HG03565 (cell line): ENCODE results near the gene TSHZ3.

ENCODE experiments used
- ATAC-seq: cut with Tn5 transposase; IDR thresholded peaks from one replicate; pipeline ENCODE4 v1.9.1; 2021; ENCODE audit warnings: mild to moderate bottlenecking, moderate library complexity; ENCODE audit not compliant: unreplicated experiment

TSHZ3 gene

DNA sequence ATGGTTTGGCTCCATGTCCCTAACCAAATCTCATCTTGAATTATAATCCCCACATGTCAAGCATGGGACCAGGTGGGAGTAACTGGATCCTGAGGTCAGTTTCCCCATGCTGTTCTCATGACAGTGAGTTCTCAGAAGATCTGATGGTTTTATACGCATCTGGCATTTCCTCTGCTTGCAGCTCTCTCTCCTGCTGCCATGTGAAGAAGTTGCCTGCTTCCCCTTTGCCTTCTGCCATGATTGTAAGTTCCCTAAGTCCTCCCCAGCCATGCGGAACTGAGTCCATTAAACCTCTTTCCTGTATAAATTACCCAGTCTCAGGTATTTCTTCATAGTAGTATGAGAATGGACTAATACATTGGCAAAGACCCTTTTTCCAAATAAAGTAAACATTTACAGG lies 96.8 kb downstream of the TSHZ3 start:
- ATAC-seq = no peak

DNA sequence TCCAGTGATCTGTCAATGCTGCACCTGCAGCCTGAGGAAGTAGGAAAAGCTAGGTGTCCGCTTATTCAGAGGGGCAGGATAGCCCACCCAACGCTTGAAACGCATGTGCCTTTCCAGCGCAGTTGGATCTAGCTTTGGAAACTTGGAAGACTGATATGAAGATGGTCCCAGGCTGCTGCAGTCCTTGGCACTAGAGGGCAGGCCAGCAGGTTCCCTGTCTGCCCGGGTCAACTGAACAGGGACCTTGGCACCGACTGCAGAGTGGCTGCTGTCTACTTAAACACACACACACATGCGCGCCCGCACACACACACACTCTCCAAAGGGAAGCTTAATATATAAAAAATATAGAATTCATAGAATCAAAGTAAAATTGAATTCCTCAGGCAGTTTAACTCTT lies 100.0 kb downstream of the TSHZ3 start:
- ATAC-seq = no peak

DNA sequence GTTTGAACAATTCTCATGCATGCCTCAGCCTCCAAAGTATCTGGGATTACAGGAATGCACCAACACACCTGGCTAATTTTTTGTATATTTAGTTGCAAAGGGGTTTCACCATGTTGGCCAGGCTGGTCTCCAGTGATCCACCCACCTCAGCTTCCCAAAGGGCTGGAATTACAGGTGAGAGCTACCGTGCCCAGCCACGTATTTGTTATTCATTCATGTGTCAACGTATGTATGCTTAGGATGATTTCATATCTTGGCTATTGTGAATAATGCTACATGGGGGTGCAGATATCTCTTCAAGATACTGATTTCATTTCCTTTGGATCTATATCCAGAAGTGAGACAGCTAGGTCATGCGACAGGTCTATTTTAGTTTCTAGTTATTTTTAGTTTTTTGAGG lies 113.4 kb downstream of the TSHZ3 start:
- no peak for ATAC-seq

DNA sequence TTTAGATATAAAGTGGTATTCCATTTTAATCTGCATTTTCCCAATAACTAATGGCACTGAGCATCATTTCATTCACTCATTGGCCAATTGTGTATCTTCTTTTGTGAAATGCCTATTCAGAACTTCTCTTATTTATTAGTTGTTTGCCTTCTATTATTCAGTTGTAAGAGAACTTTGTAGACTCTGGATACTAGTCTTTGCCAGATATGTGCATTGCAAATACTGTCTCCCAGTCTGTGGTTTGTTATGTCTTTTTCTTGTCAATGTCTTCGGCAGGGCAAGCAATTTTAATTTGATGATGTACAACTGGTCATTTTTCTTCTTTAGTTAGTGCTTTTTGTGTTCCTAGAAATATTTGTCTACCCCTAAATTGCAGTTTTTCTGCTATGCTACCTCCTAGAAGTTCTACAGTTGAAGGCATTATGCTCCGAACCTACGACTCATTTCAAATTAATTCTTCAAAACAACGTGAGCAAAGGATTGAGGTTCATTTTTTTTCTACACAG lies 115.9 kb downstream of the TSHZ3 start:
- ATAC-seq = no peak

DNA sequence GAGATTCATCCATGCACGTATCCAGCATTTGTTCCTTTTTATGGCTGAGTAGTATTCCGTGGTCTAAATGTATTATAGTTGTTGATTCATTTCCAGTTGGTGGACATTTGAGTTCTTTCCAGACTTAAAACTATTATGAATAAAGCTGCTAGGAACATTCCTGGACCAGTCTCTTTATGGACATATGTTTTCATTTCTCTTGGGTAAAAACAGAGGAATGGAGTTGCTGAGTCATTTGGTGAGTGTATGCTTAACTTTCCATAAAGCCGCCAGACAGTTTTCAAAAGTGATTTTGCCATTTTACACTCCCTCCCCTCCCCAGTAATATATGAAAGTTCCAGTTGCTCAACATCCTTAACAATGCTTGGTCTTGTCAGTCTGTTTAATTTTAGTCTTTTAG lies 116.4 kb downstream of the TSHZ3 start:
- no peak for ATAC-seq

DNA sequence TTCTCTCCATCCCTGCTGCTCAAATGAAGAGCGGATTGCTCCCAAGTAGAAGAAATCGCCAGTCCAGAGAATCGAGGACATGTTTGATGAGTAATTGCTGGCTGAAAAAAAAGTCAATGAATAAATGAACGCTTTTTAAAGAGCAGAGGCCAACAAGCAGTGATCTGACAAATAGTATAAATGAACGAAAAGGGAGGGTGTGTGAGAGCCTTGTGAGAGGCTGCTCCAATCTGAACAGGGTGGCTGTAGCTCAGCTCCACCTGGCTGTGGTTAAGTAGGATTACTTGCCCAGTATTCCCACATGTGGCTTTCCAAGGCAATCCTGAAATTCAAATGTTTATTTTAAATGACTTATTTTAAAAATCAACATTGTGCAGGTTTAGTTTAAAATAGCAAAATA lies 117.1 kb downstream of the TSHZ3 start:
- no peak for ATAC-seq

DNA sequence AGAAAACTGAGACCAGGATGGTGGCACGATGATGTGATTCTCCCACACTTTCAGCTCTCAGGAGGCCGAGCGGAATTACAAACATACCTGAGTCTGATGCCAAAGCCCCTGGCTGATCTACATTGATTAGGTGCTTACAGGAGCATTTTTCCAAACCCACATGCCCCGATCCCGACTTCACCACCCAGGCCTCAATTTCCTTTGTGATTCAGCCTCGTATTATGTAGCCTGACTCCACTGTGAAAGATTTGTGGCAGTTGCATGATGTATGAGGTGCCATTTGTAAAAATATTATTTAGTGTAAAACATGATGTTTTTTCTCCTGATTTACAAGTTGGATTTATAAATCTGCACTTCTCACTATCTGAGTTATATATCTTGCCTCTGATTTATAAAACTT lies 118.0 kb downstream of the TSHZ3 start:
- ATAC-seq = no peak

DNA sequence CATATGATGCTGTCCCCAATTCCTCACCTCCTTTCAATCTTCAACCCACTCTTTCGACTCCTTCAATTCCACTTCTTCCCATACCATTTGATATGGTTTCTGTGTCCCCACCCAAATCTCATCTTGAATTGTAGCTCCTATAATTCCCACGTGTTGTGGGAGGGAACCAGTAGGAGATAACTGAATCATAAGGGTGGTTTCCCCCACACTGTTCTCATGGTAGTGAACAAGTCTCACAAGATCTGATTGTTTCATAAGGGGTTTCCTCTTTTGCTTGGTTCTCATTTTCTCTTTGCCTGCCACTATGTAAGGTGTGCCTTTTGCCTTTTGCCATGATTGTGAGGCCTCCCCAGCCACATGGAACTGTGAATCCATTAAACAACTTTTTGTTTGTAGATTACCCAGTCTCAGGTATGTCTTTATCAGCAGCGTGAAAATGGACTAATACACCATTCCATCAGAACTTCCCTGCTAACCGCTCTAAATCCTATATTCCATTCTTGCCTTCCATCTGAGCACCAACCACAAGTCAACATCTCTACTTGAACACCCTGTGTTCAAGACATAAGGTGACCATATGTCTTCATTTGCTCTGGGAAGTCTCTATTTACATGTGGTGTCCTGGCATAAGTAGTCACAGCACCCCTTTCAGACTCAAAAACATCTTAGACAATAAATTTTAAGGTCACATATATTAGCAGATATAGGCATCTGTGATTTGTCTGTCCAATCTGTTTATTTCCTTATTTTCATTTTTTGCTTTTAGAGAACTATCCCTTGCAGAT lies 122.9 kb downstream of the TSHZ3 start:
- ATAC-seq = no peak
